BJ (cell line): ENCODE results near the gene CANT1. TPM values are rescaled to one million over a fixed set of nuclear protein-coding genes. Genes with fewer than 3 reads are reported as not detected.

Experiments
- CTCF ChIA-PET: fragments of 350-600 bp; formaldehyde crosslinking; extraction: SDS; loops from one replicate; lab custom pipeline; 2021; ENCODE audit warnings: antibody characterized with exemption, inconsistent platforms; lab: Yijun Ruan, JAX
- POLR2A ChIA-PET: fragments of 300-600 bp; sonication (Branson Sonifier 250); formaldehyde crosslinking; extraction: SDS; loops from one replicate; lab custom pipeline; 2021; ENCODE audit warnings: antibody characterized with exemption; lab: Charles Lee
- DNase-seq: peaks from one replicate; pipeline ENCODE4 v3.0.0-alpha.2; 2011; ENCODE audit warnings: low read depth
- H3K27me3 ChIP-seq: 2 replicates; pipeline ENCODE4 v1.6.0; 2011; ENCODE audit warnings: low read length; ENCODE audit not compliant: control insufficient read depth, insufficient read depth
- H3K36me3 ChIP-seq: 2 replicates; pipeline ENCODE4 v1.5.1; 2011; ENCODE audit warnings: low read length; ENCODE audit not compliant: control insufficient read depth, insufficient read depth
- H3K4me3 ChIP-seq: 2 replicates; pipeline ENCODE4 v1.5.1; 2011; ENCODE audit warnings: low read depth, mild to moderate bottlenecking, control low read depth, low read length
- CTCF ChIP-seq: IDR thresholded peaks from 2 replicates; pipeline ENCODE4 v1.5.1; 2011; ENCODE audit warnings: low read depth, mild to moderate bottlenecking, control low read depth, inconsistent platforms, low read length, moderate library complexity; ENCODE audit not compliant: insufficient read depth
- polyA plus RNA-seq: library from polyadenylated mRNA; depleted of rRNA; stranded (reverse); fragments of >200 nt; gene quantifications from 2 replicates; pipeline ENCODE4 v1.2.3, GENCODE V29; 2011

The CANT1 gene
- polyA plus RNA-seq, 1 experiment: 83.5 TPM

DNA sequence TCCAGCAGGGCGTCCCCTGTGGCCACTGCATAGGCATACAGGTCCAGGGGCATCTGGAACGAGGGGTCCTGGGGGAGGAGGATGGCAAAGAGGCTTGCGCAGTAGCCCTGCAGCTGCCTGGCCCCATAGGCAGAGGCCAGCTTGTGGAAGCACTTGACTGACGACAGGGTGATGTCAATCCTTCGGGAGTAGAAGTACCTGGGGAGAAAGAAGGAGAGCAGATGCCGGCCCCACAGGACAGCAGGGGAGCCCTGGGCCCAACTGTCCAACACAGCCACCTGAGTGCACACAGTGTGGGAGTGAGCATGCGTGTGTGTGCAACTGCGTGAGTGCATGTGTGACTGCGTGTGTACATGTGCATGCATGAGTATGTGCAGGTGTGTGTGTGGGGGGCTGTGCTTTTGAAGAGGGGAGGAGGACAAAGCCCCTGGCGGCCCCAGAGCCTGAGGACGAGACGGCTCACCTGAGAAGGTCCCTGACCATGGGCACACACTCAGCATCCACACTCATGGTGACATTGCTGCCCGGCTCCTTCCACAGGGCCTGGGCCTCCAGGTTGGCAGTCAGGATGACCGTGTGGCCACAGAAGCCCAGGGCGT lies 37.0 kb downstream of the CANT1 start:
- Histone ChIP-seq H3K27me3 (no peaks in the 10 kb centered on the region), H3K36me3 (0 out of 2 replicates have a peak, but pooled peaks cover 1% of the 10 kb centered on the region), H3K4me3 (no peak overlapping the region)
- no peak for DNase-seq
- no peak for TF ChIP-seq CTCF
- CTCF ChIA-PET: interaction anchor here (1.1 to 4.1 kb wide), 16 partner anchors 8 to 194 kb away, joined by 3 to 63 read pairs (median 8); partner anchors contain the start of gene LGALS3BP
- POLR2A ChIA-PET: no interaction called here

DNA sequence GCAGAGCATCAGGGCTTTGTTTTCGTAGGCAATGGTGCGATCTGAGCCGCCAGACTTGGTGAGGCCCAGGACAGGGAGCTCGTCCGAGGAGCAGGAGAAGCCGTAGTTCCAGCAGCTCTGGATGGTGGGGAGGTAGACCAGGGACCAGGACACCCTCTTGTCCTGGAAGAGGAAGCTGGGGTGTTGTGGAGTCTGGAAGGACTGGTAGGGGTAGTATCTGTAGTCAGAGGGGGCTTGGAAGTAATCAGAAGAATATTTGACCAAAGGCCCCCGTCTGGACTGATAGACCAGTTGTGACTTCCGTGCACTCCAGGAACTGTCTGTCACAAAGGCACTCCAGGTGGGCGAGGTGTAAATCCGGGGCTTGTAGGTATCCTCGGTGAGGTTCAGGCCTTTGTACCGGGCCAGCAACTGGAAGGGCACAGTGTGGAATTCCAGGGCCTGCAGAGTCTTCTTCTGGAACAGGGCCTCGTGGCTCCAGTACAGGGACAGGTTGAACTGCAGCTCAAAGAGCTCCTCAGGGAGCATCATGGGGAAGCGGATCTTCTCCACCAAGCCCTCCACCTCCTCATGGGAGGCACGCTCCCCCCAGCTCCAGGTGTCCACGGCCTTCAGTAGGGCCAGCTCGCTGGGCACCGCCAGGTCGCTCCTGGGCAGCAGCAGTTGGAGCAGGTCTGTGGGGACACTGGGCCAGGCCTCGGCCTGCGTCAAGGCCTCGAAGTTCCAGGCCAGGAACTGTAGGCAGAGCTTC lies 37.6 kb downstream of the CANT1 start:
- Histone ChIP-seq H3K4me3 (no peak overlapping the region), H3K27me3 (no peaks in the 10 kb centered on the region), H3K36me3 (0 out of 2 replicates have a peak, but pooled peaks cover 1% of the 10 kb centered on the region)
- DNase-seq: no peak
- CTCF ChIA-PET: interaction anchor here (0.7 to 4.1 kb wide), 35 partner anchors 9 to 475 kb away, joined by 3 to 63 read pairs (median 6); partner anchors contain the start of gene LGALS3BP
- POLR2A ChIA-PET: no interaction called here
- no peak for TF ChIP-seq CTCF

DNA sequence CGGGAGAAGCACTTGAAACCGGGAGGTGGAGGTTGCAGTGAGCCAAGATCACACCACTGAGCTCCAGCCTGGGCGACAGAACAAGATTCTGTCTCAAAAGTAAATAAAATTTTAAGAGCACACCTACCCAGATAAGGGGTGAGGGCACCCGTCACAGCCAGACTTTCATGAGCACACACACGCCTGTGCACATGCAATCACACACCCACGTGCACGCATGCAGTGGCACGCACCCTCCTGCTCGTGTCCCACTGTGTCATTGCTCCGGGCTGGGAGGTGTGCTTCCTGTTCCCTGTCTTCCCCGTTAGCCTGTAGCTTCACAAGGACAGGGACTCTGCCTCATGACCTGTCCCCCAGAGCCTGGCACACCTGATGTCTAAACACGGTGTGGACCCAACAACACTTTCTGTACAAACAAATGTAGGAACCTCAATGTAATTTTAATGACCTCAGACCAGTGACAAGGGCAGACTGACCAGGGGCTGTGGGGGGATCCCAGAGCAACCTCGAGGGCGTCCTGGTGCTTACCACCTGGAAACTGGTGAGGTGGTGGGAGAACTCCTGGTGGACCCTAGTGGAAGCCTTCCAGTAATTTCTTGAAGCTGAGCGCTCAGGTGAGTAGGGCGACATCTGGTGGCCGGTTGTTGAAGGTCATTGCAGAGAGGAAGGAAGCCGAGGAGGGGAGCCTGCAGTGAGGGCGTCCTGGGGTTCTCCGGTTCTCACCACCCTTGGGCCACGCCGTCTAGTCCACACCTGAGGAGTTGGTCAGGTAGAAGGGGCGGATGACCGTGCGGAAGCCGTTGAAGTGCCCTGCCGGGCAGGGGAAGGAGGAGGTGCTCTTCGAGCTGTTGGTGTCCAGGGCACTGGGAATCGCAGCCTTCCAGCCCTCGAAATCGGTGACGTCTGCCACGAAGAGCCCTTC lies 38.5 kb downstream of the CANT1 start:
- H3K36me3 ChIP-seq: 0 out of 2 replicates have a peak, but pooled peaks cover 1% of the 10 kb centered on the region

DNA sequence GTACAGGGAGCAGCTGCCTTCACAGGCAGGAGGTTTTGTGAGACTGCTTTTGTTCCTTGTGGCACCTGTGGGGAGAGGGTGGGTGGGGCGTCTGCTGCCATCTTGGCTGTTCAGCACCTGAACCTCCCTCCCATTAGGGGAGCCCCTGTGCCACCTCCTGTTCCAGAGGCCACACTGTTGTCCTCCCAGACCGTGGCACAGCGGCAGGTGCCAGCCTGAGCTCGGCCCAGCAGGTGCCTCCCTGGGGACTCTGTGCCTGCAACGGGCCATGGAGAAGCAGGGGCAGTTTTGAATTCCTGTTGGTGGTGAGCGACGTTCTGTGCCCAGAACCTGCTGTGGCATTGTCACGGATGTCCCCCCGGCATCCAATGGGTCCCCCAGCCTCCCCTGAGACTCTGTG lies 39.7 kb downstream of the CANT1 start:
- Histone ChIP-seq H3K36me3 (no peaks in the 10 kb centered on the region), H3K4me3 (no peak overlapping the region), H3K27me3 (no peaks in the 10 kb centered on the region)
- POLR2A ChIA-PET: no interaction called here
- CTCF ChIA-PET: interaction anchor here (0.5 to 4.1 kb wide), 8 partner anchors 9 to 1745 kb away, joined by 3 to 63 read pairs (median 8); no protein-coding TSS in a partner anchor
- TF ChIP-seq CTCF: no peak
- DNase-seq: no peak

More for the DNA sequence above, 38.5 kb downstream of the CANT1 start:
- Histone ChIP-seq H3K27me3 (no peaks in the 10 kb centered on the region), H3K4me3 (no peak overlapping the region)
- ChIA-PET CTCF (interaction anchor here (0.7 to 4.1 kb wide), 38 partner anchors 10 to 474 kb away, joined by 3 to 63 read pairs (median 6); partner anchors contain the start of gene LGALS3BP), POLR2A (no interaction called here)
- no peak for DNase-seq
- TF ChIP-seq CTCF: peak; percentile 83
